HL-60 (cell line): ENCODE data around the gene KLHL42.

Experiments used
- DNase-seq, 2 experiments: peaks; one replicate each; pipeline ENCODE4 v3.0.0-alpha.2; 2010 to 2020; ENCODE audit warnings: low read depth in 1 of 2, low spot score in 1 of 2
- H3K27ac ChIP-seq: fragments of 250-450 bp; sonication (Bioruptor Pico); replicated peaks from 2 replicates; pipeline ENCODE4 v1.5.1; 2020; ENCODE audit warnings: mild to moderate bottlenecking, moderate library complexity
- H3K27me3 ChIP-seq: fragments of 250-450 bp; sonication (Bioruptor Pico); 2 replicates; pipeline ENCODE4 v1.5.1; 2021; ENCODE audit warnings: mild to moderate bottlenecking, moderate library complexity; ENCODE audit not compliant: insufficient read depth, poor library complexity, severe bottlenecking
- H3K4me3 ChIP-seq: replicated peaks from 2 replicates; pipeline ENCODE4 v1.5.1; 2011; ENCODE audit warnings: mild to moderate bottlenecking, control low read depth, low read length; ENCODE audit not compliant: insufficient read depth
- GABPA ChIP-seq: IDR thresholded peaks from 2 replicates; pipeline ENCODE4 v1.6.1; 2012; ENCODE audit warnings: low read depth
- POLR2AphosphoS5 ChIP-seq: IDR thresholded peaks from 2 replicates; pipeline ENCODE4 v1.6.1; 2012; ENCODE audit warnings: low read depth
- SPI1 ChIP-seq: IDR thresholded peaks from 2 replicates; pipeline ENCODE4 v1.6.1; 2012; ENCODE audit warnings: low read depth, mild to moderate bottlenecking, borderline replicate concordance
- TF ChIP-seq, protein P1 (sequence below): IDR thresholded peaks from one replicate; pipeline ENCODE4 v1.5.1; 2011; ENCODE audit warnings: low read length, control low read depth, inconsistent platforms; ENCODE audit not compliant: insufficient read depth
- TF ChIP-seq, protein P2 (sequence below): IDR thresholded peaks from 2 replicates; pipeline ENCODE4 v1.6.1; 2012; ENCODE audit warnings: low read depth; ENCODE audit not compliant: insufficient replicate concordance

The KLHL42 gene

DNA sequence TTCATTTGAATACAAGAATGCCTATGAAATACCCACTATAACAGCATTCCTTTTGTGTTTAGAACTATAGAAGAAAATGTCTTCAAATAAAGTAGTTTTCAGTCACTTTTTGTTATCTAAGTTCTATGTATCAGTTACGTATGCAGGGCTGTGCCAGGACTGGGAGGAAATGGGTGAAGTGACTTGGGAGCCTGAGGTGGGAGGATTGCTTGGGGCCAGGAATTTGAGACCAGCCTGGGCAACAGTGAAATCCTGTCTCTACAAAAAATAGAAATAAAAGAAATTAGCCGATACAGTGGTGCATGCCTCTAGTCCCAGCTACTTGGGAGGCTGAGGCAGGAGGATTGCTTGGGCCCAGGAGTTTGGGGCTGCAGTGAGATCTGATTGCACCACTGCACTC is 22.9 kb downstream of the KLHL42 start:
- H3K4me3 ChIP-seq, result no peak overlapping the region
- DNase-seq, result no peak
- TF ChIP-seq, protein P1, sequence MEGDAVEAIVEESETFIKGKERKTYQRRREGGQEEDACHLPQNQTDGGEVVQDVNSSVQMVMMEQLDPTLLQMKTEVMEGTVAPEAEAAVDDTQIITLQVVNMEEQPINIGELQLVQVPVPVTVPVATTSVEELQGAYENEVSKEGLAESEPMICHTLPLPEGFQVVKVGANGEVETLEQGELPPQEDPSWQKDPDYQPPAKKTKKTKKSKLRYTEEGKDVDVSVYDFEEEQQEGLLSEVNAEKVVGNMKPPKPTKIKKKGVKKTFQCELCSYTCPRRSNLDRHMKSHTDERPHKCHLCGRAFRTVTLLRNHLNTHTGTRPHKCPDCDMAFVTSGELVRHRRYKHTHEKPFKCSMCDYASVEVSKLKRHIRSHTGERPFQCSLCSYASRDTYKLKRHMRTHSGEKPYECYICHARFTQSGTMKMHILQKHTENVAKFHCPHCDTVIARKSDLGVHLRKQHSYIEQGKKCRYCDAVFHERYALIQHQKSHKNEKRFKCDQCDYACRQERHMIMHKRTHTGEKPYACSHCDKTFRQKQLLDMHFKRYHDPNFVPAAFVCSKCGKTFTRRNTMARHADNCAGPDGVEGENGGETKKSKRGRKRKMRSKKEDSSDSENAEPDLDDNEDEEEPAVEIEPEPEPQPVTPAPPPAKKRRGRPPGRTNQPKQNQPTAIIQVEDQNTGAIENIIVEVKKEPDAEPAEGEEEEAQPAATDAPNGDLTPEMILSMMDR, result no peak
- TF ChIP-seq, protein P2, sequence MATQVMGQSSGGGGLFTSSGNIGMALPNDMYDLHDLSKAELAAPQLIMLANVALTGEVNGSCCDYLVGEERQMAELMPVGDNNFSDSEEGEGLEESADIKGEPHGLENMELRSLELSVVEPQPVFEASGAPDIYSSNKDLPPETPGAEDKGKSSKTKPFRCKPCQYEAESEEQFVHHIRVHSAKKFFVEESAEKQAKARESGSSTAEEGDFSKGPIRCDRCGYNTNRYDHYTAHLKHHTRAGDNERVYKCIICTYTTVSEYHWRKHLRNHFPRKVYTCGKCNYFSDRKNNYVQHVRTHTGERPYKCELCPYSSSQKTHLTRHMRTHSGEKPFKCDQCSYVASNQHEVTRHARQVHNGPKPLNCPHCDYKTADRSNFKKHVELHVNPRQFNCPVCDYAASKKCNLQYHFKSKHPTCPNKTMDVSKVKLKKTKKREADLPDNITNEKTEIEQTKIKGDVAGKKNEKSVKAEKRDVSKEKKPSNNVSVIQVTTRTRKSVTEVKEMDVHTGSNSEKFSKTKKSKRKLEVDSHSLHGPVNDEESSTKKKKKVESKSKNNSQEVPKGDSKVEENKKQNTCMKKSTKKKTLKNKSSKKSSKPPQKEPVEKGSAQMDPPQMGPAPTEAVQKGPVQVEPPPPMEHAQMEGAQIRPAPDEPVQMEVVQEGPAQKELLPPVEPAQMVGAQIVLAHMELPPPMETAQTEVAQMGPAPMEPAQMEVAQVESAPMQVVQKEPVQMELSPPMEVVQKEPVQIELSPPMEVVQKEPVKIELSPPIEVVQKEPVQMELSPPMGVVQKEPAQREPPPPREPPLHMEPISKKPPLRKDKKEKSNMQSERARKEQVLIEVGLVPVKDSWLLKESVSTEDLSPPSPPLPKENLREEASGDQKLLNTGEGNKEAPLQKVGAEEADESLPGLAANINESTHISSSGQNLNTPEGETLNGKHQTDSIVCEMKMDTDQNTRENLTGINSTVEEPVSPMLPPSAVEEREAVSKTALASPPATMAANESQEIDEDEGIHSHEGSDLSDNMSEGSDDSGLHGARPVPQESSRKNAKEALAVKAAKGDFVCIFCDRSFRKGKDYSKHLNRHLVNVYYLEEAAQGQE, result no peak
- no peak for TF ChIP-seq GABPA
- TF ChIP-seq POLR2AphosphoS5, result no peak
- no peak for TF ChIP-seq SPI1
- no peaks in the 10 kb centered on the region for H3K27me3 ChIP-seq
- no peak overlapping the region for H3K27ac ChIP-seq

- H3K27ac ChIP-seq, result no peak overlapping the region
Measured at GRCh38 chr12:27805238-27805637, 25.2 kb downstream of the KLHL42 start.

DNA sequence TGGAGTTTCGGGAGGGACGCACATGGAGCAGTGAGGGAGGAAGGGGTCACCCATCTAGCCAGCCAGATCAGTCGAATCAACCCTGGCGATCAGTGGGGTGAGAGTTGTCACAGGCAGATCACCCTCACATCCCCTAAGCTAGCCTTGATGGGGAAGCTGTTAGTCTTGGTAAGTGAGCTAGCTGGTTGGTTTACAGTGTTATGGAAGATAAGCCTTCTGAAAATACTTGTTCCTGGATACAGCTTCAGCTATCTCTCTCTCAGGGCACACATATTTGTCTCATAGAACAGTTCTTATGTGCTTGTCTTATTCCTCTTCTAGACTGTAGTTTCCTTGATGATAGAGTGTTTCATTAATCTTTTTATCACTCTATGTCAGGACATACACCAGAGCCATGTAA is 26.2 kb downstream of the KLHL42 start:
- no peak overlapping the region for H3K4me3 ChIP-seq
- TF ChIP-seq, protein P1, result no peak
- no peak for TF ChIP-seq SPI1
- no peak for TF ChIP-seq POLR2AphosphoS5
- TF ChIP-seq GABPA, result no peak
- TF ChIP-seq, protein P2, result no peak
- no peak overlapping the region for H3K27ac ChIP-seq
- DNase-seq, result no peak
- no peaks in the 10 kb centered on the region for H3K27me3 ChIP-seq

More at GRCh38 chr12:27805238-27805637, 25.2 kb downstream of the KLHL42 start:
- no peak overlapping the region for H3K4me3 ChIP-seq
- DNase-seq, result no peak
- TF ChIP-seq SPI1 (no peak), POLR2AphosphoS5 (no peak), GABPA (no peak)
- TF ChIP-seq, protein P2, result no peak
- TF ChIP-seq, protein P1, result no peak
- no peaks in the 10 kb centered on the region for H3K27me3 ChIP-seq
